Breast epithelium (tissue), 3 donors: ENCODE measurements around the gene SMYD2.

Experiments
- POLR2A ChIP-seq: fragments of 450-650 bp; IDR thresholded peaks from one replicate; pipeline ENCODE4 v1.6.1; 2016; ENCODE audit warnings: antibody characterized with exemption, mild to moderate bottlenecking, moderate library complexity
- POLR2AphosphoS5 ChIP-seq, 3 donors: sonication (generic); formaldehyde crosslinking; IDR thresholded peaks; one replicate each; pipeline ENCODE4 v1.6.1; 2017; ENCODE audit warnings: antibody characterized with exemption in 3 of 3
- TF ChIP-seq, protein P1 (sequence below), 3 donors: fragments of 450-650 bp; IDR thresholded peaks; one replicate each; pipeline ENCODE4 v1.5.1; 2016 to 2017; ENCODE audit warnings: antibody characterized with exemption in 3 of 3, mild to moderate bottlenecking in 3 of 3, moderate library complexity in 3 of 3

GRCh38 chr1:214292322-214292721 lies 11.4 kb downstream of the SMYD2 start:
- TF ChIP-seq, protein P1, sequence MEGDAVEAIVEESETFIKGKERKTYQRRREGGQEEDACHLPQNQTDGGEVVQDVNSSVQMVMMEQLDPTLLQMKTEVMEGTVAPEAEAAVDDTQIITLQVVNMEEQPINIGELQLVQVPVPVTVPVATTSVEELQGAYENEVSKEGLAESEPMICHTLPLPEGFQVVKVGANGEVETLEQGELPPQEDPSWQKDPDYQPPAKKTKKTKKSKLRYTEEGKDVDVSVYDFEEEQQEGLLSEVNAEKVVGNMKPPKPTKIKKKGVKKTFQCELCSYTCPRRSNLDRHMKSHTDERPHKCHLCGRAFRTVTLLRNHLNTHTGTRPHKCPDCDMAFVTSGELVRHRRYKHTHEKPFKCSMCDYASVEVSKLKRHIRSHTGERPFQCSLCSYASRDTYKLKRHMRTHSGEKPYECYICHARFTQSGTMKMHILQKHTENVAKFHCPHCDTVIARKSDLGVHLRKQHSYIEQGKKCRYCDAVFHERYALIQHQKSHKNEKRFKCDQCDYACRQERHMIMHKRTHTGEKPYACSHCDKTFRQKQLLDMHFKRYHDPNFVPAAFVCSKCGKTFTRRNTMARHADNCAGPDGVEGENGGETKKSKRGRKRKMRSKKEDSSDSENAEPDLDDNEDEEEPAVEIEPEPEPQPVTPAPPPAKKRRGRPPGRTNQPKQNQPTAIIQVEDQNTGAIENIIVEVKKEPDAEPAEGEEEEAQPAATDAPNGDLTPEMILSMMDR (IDR thresholded peaks at IDR 0.05) = no peak
- no peak for TF ChIP-seq POLR2A
- TF ChIP-seq POLR2AphosphoS5 (IDR thresholded peaks at IDR 0.05) = no peak
